Choroid plexus epithelial cell (primary cell): Measurements from ENCODE around the gene CPE.

Experiments
- DNase-seq: peaks from one replicate; pipeline ENCODE4 v3.0.0-alpha.2; 2010; ENCODE audit warnings: low read depth
- H3K4me3 ChIP-seq: 2 replicates; pipeline ENCODE4 v1.5.1; 2011; ENCODE audit warnings: low read depth, mild to moderate bottlenecking, control low read depth, low read length, moderate library complexity
- TF ChIP-seq, protein P1 (sequence below): conservative IDR thresholded peaks from 2 replicates; pipeline ENCODE4 v1.5.1; 2011; ENCODE audit warnings: low read depth, mild to moderate bottlenecking, control low read depth, inconsistent platforms, low read length, moderate library complexity

CPE gene

DNA sequence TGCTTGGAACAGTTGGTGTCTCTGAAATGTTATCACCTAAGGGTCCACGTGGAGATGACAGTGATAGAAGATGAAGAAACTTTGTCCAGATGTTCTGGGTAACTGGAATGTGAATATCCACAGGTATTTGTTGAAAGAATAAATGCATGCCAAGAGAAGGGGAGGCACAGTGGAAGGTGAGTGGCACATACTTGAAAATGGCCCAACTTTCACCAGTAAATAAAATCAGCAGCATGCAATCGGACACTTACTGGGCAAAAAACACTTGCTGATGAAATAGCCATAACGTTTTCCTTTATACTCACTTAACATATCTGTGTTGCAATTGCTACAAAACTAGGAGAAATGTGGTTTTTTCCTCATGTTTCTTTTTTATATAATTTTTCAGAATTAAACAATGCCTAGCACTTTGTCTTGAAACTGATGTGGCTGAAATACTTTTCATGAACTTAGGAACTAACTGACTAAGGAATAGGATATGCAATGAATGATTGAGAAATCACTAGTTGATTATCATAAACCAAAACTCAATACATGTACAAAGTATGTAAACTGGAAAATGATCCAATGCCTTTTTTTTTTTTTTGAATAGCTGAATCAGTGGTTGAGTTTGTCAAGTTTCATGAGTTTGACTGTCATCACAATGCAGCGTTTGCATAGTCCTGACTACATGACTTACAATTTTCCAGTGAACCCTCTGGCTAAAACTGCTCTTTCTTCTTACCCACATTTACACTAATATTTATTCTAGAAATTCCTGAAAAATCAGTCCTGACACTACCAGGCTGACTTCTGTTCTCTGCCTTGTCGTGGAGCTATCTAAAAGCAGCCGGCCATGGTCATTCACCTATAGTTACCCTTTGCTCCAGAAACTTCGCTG lies 127.4 kb downstream of the CPE start:
- TF ChIP-seq, protein P1, sequence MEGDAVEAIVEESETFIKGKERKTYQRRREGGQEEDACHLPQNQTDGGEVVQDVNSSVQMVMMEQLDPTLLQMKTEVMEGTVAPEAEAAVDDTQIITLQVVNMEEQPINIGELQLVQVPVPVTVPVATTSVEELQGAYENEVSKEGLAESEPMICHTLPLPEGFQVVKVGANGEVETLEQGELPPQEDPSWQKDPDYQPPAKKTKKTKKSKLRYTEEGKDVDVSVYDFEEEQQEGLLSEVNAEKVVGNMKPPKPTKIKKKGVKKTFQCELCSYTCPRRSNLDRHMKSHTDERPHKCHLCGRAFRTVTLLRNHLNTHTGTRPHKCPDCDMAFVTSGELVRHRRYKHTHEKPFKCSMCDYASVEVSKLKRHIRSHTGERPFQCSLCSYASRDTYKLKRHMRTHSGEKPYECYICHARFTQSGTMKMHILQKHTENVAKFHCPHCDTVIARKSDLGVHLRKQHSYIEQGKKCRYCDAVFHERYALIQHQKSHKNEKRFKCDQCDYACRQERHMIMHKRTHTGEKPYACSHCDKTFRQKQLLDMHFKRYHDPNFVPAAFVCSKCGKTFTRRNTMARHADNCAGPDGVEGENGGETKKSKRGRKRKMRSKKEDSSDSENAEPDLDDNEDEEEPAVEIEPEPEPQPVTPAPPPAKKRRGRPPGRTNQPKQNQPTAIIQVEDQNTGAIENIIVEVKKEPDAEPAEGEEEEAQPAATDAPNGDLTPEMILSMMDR, result no peak
- peak; percentile 81 for DNase-seq
- H3K4me3 ChIP-seq, result no peak overlapping the region

DNA sequence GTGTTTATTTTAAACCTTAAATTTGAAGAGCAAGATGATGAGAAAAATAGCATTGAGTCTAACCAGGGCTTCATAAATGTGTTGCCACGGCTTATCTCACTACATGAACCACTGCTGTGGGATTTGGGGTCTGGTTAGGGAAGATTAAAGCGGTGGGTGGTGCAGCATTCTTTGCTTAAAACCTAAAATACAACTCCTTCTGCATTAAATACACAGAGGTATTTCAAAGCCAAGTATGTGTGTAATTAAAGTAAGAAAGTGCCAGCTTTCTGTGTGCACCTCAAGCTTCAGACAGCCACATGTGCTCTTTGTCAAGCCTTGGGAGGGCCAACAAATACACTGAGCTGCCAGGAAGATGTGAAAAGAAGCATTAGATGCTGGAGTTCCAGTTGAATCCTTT lies 128.0 kb downstream of the CPE start:
- DNase-seq, result peak; percentile 13
- TF ChIP-seq, protein P1, result no peak
- H3K4me3 ChIP-seq, result no peak overlapping the region

DNA sequence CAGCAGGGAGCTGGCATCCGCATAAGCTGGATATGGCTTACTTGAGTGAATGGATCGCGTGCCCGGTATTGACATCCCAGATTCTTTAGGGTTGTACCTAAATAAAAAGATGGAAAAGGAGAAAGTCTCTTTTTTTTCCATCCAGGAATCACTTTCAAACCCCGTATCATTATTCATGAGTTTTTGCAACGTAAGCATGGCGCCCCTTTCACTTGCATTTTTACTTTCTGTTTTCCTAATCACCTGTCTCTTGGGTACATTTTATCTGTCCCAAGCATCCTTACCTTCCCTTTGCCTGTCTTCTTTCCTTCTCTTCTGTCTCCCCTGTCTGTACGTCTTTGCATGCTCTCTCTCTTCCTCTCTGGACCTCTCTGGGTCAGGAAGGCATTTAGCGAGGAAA lies 128.6 kb downstream of the CPE start:
- TF ChIP-seq, protein P1, result no peak
- DNase-seq, result no peak

DNA sequence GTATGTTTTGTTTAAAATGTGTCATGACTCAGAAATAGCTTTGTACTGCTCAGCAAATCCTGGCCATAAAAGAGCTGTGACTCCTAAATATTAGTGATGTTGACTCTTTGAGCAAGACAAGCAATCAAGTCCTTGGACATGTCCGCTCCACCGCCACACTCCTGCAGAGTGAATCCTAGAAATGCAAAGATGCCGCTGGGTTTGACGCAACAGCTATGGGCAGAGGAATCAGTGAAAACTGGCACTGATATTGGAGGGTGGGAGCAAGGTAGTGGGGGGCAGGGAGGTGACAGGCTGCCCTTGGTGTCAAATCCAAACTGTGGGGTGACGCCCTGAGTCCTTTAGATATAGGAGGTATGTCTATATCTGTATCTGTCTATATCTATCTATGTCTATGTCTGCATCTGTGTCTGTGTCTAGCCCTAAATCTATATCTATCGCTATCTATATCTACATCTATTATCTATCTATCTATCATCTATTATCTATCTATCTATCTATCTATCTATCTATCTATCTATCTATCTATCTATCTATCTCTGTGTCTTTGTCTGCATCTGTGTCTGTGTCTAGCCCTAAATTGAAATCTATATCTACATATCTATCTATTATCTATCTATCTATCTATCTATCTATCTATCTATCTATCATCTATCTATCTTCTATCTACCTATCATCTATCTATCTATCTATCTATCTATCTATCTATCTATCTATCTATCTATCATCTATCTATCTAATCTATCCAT lies 129.7 kb downstream of the CPE start:
- H3K4me3 ChIP-seq, result no peak overlapping the region
- TF ChIP-seq, protein P1, result no peak
- DNase-seq, result no peak

More for the DNA sequence above, 128.6 kb downstream of the CPE start:
- no peak overlapping the region for H3K4me3 ChIP-seq

DNA sequence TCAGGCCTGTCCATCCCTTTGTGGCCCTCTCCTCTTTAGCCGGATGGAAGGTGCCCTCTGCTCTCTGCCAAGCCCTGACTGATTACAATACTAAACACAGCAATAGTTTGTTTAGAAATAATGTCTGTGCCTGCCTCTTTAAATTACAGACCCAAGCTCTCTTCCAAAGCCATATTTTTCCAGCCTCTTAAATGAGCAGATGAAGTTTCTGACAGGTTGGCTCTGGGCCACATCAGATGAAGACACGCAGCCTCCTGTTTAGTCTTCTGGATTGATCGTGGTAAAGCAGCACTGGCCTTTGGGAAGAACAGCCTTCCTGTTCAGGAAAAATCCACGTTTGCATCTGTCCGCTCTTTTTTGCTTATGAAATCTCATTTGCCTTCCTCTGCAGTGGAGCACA lies 133.6 kb downstream of the CPE start:
- TF ChIP-seq, protein P1, result no peak
- DNase-seq, result no peak
- H3K4me3 ChIP-seq, result no peak overlapping the region

DNA sequence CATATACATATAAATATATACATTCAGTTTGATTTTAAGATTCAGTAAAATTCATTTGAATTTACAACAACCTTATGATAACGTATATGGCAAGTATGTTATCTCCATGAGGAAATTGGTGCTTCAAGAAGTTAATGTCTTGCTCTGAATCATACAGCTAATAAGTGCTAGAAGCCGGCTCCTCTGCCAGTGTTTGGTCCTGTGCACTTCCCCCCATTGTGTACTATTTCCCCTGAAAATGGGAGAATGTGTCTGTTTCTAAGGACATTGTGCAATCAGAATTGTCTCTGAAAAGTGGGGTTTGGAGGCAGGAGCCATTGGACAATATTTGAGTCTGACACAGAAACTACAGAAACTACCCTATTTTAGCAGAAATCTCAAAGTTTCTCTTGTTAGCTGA lies 135.9 kb downstream of the CPE start:
- TF ChIP-seq, protein P1, result no peak
- no peak overlapping the region for H3K4me3 ChIP-seq
- DNase-seq, result no peak
